OCI-LY1 (cell line): ENCODE measurements around the gene SHC4.

Source experiments
- H2AFZ ChIP-seq: fragments of 200-600 bp; sonication (generic), shearing (Covaris generic); 2 replicates; pipeline ENCODE4 v1.6.0; 2014; ENCODE audit warnings: antibody characterized with exemption, mild to moderate bottlenecking, low read length
- H3F3A ChIP-seq: fragments of 200-600 bp; sonication (generic), shearing (Covaris generic); 2 replicates; pipeline ENCODE4 v1.6.0; 2014; ENCODE audit warnings: mild to moderate bottlenecking, antibody characterized with exemption, low read length, moderate library complexity; ENCODE audit not compliant: insufficient read depth
- H3K27ac ChIP-seq: fragments of 200-600 bp; sonication (generic); 2 replicates; pipeline ENCODE4 v1.5.1; 2014; ENCODE audit warnings: low read length, mixed run types, mild to moderate bottlenecking, low read depth; ENCODE audit not compliant: poor library complexity, severe bottlenecking
- H3K27me3 ChIP-seq: fragments of 200-600 bp; sonication (generic); 2 replicates; pipeline ENCODE4 v1.6.0; 2014; ENCODE audit warnings: antibody characterized with exemption, mild to moderate bottlenecking, low read length, moderate library complexity; ENCODE audit not compliant: insufficient read depth
- H3K36me3 ChIP-seq: fragments of 200-600 bp; sonication (generic); 2 replicates; pipeline ENCODE4 v1.6.1; 2014; ENCODE audit warnings: mild to moderate bottlenecking, antibody characterized with exemption, low read length, moderate library complexity, mixed read lengths; ENCODE audit not compliant: insufficient read depth
- H3K4me1 ChIP-seq: fragments of 200-600 bp; sonication (generic); 2 replicates; pipeline ENCODE4 v1.5.1; 2014; ENCODE audit warnings: mild to moderate bottlenecking, low read length, moderate library complexity; ENCODE audit not compliant: insufficient read depth, severe bottlenecking
- H3K4me2 ChIP-seq: fragments of 200-600 bp; sonication (generic), shearing (Covaris generic); 2 replicates; pipeline ENCODE4 v1.6.1; 2014; ENCODE audit warnings: low read length
- H3K4me3 ChIP-seq: fragments of 200-600 bp; sonication (generic); 2 replicates; pipeline ENCODE4 v1.5.1; 2014; ENCODE audit warnings: low read length, low read depth, mild to moderate bottlenecking, mixed read lengths; ENCODE audit not compliant: poor library complexity, severe bottlenecking
- H3K79me2 ChIP-seq: fragments of 200-600 bp; shearing (Covaris generic); 2 replicates; pipeline ENCODE4 v1.6.1; 2016; ENCODE audit warnings: mixed run types, low read length, mixed read lengths; ENCODE audit not compliant: insufficient read depth
- H3K9ac ChIP-seq: fragments of 200-600 bp; sonication (generic), shearing (Covaris generic); 2 replicates; pipeline ENCODE4 v1.6.1; 2014; ENCODE audit warnings: mild to moderate bottlenecking, low read length, mixed read lengths
- H3K9me2 ChIP-seq: fragments of 200-600 bp; sonication (generic), shearing (Covaris generic); 2 replicates; pipeline ENCODE4 v1.6.1; 2014; ENCODE audit warnings: low read depth, mild to moderate bottlenecking, low read length, mixed read lengths
- H3K9me3 ChIP-seq: fragments of 200-600 bp; shearing (Covaris generic); 2 replicates; pipeline ENCODE4 v1.6.1; 2014; ENCODE audit warnings: low read length, mixed read lengths
- H4K20me1 ChIP-seq: fragments of 200-600 bp; sonication (generic), shearing (Covaris generic); 2 replicates; pipeline ENCODE4 v1.6.0; 2016; ENCODE audit warnings: mild to moderate bottlenecking, low read length; ENCODE audit not compliant: insufficient read depth
- EZH2 ChIP-seq: fragments of 200-600 bp; sonication (generic), shearing (Covaris generic); IDR thresholded peaks from 2 replicates; pipeline ENCODE4 v1.8.0; 2017; ENCODE audit warnings: borderline replicate concordance, mixed run types, mild to moderate bottlenecking, antibody characterized with exemption, low read length, moderate library complexity, mixed read lengths
- TF ChIP-seq, protein P1 (sequence below): fragments of 200-600 bp; sonication (generic), shearing (Covaris generic); IDR thresholded peaks from 2 replicates; pipeline ENCODE4 v1.5.1; 2017; ENCODE audit warnings: mild to moderate bottlenecking, antibody characterized with exemption, low read length, moderate library complexity, mixed read lengths

Gene SHC4

DNA sequence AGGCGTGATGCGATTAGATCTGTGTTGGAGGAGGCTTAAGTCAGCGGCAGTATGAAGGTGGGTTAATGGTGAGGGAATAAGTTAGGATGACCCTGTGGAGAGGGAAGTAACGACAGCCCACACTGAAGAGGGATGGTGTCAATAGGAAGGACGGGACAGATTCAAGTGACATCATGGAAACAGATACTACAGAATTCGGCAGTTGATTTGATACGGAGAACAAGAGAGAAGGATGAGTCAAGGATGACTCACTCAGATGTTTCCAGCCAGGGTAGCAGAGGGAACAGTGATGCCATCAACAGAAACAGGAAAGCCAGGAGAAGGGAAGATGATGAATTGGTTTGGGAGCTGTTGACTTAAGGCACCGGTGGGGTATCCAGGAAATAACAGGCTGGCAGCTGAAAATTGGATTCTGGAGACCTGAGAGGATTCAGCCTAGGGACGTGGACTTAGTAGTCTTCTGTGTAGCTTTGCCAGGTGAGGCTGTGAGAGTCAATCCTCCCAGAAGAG, 38.0 kb downstream of the SHC4 start:
- no peak for TF ChIP-seq EZH2
- TF ChIP-seq, protein P1, sequence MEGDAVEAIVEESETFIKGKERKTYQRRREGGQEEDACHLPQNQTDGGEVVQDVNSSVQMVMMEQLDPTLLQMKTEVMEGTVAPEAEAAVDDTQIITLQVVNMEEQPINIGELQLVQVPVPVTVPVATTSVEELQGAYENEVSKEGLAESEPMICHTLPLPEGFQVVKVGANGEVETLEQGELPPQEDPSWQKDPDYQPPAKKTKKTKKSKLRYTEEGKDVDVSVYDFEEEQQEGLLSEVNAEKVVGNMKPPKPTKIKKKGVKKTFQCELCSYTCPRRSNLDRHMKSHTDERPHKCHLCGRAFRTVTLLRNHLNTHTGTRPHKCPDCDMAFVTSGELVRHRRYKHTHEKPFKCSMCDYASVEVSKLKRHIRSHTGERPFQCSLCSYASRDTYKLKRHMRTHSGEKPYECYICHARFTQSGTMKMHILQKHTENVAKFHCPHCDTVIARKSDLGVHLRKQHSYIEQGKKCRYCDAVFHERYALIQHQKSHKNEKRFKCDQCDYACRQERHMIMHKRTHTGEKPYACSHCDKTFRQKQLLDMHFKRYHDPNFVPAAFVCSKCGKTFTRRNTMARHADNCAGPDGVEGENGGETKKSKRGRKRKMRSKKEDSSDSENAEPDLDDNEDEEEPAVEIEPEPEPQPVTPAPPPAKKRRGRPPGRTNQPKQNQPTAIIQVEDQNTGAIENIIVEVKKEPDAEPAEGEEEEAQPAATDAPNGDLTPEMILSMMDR: no peak
- H3K9me2 ChIP-seq: no peaks in the 10 kb centered on the region
- no peaks in the 10 kb centered on the region for H3F3A ChIP-seq
- no peaks in the 10 kb centered on the region for H3K9me3 ChIP-seq
- H4K20me1 ChIP-seq: no peaks in the 10 kb centered on the region
- no peak overlapping the region for H2AFZ ChIP-seq
- H3K4me2 ChIP-seq: no peak overlapping the region
- H3K79me2 ChIP-seq: no peaks in the 10 kb centered on the region
- H3K36me3 ChIP-seq: no peaks in the 10 kb centered on the region
- no peaks in the 10 kb centered on the region for H3K4me1 ChIP-seq
- no peak overlapping the region for H3K27ac ChIP-seq
- peaks cover 2% of the 10 kb centered on the region for H3K27me3 ChIP-seq
- H3K9ac ChIP-seq: no peak overlapping the region
- no peak overlapping the region for H3K4me3 ChIP-seq

DNA sequence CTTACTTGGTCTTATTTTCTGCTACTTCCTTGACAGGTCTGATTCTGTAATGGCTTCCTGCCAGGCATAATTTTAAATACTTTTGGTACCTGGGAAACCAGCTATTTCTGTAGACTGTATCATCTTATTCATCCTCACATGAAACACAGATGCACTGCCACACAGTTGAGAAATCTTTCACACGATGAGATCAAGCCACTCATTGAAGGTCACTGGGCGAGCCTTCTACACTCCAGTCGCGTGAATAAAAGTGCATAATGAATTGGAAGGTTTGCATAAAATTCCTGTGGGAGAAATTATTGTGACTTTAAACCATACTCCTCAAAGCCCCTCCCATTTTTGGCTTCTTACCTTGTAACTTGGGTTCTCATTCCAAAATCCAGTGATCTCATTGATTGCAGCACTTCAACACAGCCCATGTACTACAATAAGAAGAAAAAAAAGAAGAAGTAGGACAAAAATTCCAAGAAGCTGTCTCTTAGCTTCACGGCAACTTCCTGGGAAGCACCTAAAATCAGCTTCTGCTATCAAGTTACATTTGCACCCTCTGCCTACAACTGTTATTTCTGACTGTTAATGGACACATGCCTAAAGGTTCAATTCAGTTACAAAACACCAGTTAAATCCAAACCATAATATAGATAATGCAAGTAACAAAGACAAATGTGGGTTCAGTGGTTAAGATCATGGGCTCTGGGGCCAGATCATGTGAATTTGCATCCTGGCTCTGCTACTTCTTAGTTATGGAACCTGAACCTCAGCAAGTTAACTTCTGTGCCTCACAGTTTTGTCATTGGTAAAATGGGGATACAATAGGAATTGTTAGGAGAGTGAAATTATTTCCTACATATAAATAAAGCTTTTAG, 39.0 kb downstream of the SHC4 start:
- Histone ChIP-seq H3K4me3 (no peak overlapping the region), H3K9me2 (no peaks in the 10 kb centered on the region), H3K4me2 (no peak overlapping the region), H3K36me3 (no peaks in the 10 kb centered on the region), H3K4me1 (no peaks in the 10 kb centered on the region), H3K79me2 (no peaks in the 10 kb centered on the region), H3K9ac (no peak overlapping the region), H3F3A (no peaks in the 10 kb centered on the region), H4K20me1 (no peaks in the 10 kb centered on the region), H3K27me3 (peaks cover 2% of the 10 kb centered on the region), H3K9me3 (no peaks in the 10 kb centered on the region), H3K27ac (no peak overlapping the region), H2AFZ (no peak overlapping the region)
- no peak for TF ChIP-seq EZH2
- TF ChIP-seq, protein P1: no peak

DNA sequence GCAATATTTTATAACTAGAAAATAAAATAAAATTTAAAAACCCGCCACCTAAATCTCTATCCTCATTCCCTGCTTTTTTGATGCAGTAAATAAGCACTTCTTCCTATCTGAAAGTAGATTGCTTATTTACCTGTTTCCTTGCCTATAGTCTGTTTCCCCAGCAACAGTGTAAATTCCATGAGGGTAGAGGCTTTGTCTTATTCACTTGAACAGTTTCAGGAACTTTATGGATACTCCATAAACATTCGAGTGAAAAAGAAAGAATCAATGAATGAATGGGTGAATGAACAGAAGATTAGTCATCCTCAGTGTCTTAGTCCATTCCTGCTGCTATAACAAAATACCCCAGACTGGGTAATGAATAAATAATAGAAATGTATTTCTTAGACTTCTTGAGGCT, 41.7 kb downstream of the SHC4 start:
- Histone ChIP-seq H3K4me2 (no peak overlapping the region), H3K9me2 (no peaks in the 10 kb centered on the region), H3K36me3 (no peaks in the 10 kb centered on the region), H3K79me2 (no peaks in the 10 kb centered on the region), H3F3A (no peaks in the 10 kb centered on the region), H3K4me3 (no peak overlapping the region), H3K27me3 (no peaks in the 10 kb centered on the region; the same call in 1 of the 2 replicates), H3K9ac (no peak overlapping the region), H3K9me3 (no peaks in the 10 kb centered on the region), H3K27ac (no peak overlapping the region), H4K20me1 (no peaks in the 10 kb centered on the region), H3K4me1 (no peaks in the 10 kb centered on the region), H2AFZ (no peak overlapping the region)
- TF ChIP-seq, protein P1: no peak
- TF ChIP-seq EZH2: no peak
